ENCODE measurements around the gene MICALL1. TPM values are rescaled to one million over a fixed set of nuclear protein-coding genes. Genes with fewer than 3 reads are reported as not detected.

The MICALL1 gene
- total and polyA plus RNA-seq, 9 of the 15 experiments (the other 6 are each of a cell fraction or from before 2014, with no cell fraction given): 0.32 to 21.5 (median 6.1) TPM

- H3K27ac ChIP-seq (ENCODE audit: extremely low read depth, low read depth, low read length): no peak within 1 kb of the TSS
- ChIA-PET POLR2A (interaction anchor here (1.1 kb wide), 1 partner anchor 414 kb away, joined by 3 read pairs; no protein-coding TSS in a partner anchor), CTCF (ENCODE audit: low intra/inter-chr PET ratio) (no interaction called here)
- no peak for TF ChIP-seq TSC22D4 (tag; IDR thresholded peaks at IDR 0.05)
- TF ChIP-seq EHMT2 (IDR thresholded peaks at IDR 0.05): no peak
- no peak for TF ChIP-seq ZNF512 (tag; IDR thresholded peaks at IDR 0.05)
- no peak for TF ChIP-seq NKRF (IDR thresholded peaks at IDR 0.05; ENCODE audit: borderline replicate concordance)
- TF ChIP-seq RBM17 (IDR thresholded peaks at IDR 0.05; ENCODE audit: borderline replicate concordance, low read depth, low read length): no peak
- TF ChIP-seq SNIP1 (IDR thresholded peaks at IDR 0.05; ENCODE audit: low read depth): no peak
- TF ChIP-seq ZBTB49 (CRISPR knock-in tag; IDR thresholded peaks at IDR 0.05; ENCODE audit: borderline replicate concordance): no peak
- intact Hi-C loops (cut with micrococcal nuclease) (no loop called here), in situ Hi-C loops (cut with MboI) (no loop called here)
- H3K9me3 ChIP-seq (replicated peaks; ENCODE audit: control insufficient read depth, insufficient read depth, low read depth, low read length): no peaks in the 10 kb centered on the region
- no peak for FAIRE-seq
- no peak for DNase-seq (ENCODE audit: extremely low read depth in 1 of 4, low spot score in 3 of 4)
- peaks cover 0 to 7% of the 10 kb centered on the region in 2 experiments; a peak in 2 of 5 replicates for H3K4me1 ChIP-seq (replicated peaks in 1 of 2; ENCODE audit: control insufficient read depth in 2 of 2, insufficient read depth in 2 of 2, low read length in 2 of 2)
- H3K4me3 ChIP-seq: no peak within 1 kb of the TSS
- H4K20me1 ChIP-seq (replicated peaks; ENCODE audit: control insufficient read depth, insufficient read depth, low read length): no peaks in the 10 kb centered on the region
- no peaks in the 10 kb centered on the region for H3K27me3 ChIP-seq (ENCODE audit: control insufficient read depth in 2 of 2, insufficient read depth in 2 of 2, low read length in 2 of 2)
- no peak within 1 kb of the TSS for H2AFZ ChIP-seq (ENCODE audit: low read depth, low read length)
- H3K4me2 ChIP-seq (ENCODE audit: insufficient read depth, low read length): no peak within 1 kb of the TSS
- H3K9ac ChIP-seq (ENCODE audit: insufficient read depth in 1 of 2, low read depth in 2 of 2, low read length in 2 of 2): no peak within 1 kb of the TSS
- BruUV-seq (replicated peaks): no TSS peak
- H3K36me3 ChIP-seq (ENCODE audit: control insufficient read depth, insufficient read depth, low read length): no peaks in the 10 kb centered on the region
- no peaks in the 10 kb centered on the region for H3K9me1 ChIP-seq (ENCODE audit: control insufficient read depth, insufficient read depth, low read length)
- 66% methylated on average over 5 of the region's 42 CpGs for WGBS (ENCODE audit: insufficient coverage, low coverage, missing lambda C conversion rate)
- ATAC-seq: no peak
- no peaks in the 10 kb centered on the region for H3K79me2 ChIP-seq (ENCODE audit: control insufficient read depth, insufficient read depth, low read length)
Measured at GRCh38 chr22:37983860-37984791, 78.0 kb downstream of the MICALL1 start, which contains the start of gene SOX10. SOX10 (minus strand) TSS chr22:37984555; CDS start chr22:37983784, 771 bp downstream.

Data from K562 (cell line).